ENCODE data around the gene TLR7. TPM values are rescaled to one million over a fixed set of nuclear protein-coding genes. Genes with fewer than 3 reads are reported as not detected.

The TLR7 gene
- total RNA-seq, 1 donor from 2014 or later: not detected

- no peaks in the 10 kb centered on the region for H3K4me1 Mint-ChIP-seq (ENCODE audit: unreplicated experiment)
- no peak overlapping the region for H3K27ac Mint-ChIP-seq (ENCODE audit: unreplicated experiment)
- no peak overlapping the region for H3K4me3 Mint-ChIP-seq (ENCODE audit: unreplicated experiment)
- H3K36me3 Mint-ChIP-seq (ENCODE audit: unreplicated experiment): no peaks in the 10 kb centered on the region
- peaks cover 7% of the 10 kb centered on the region for H3K9me3 Mint-ChIP-seq (ENCODE audit: unreplicated experiment)
- no peak for DNase-seq (ENCODE audit: extremely low spot score, unreplicated experiment)
- no peaks in the 10 kb centered on the region for H3K27me3 Mint-ChIP-seq (ENCODE audit: unreplicated experiment)
- no peak for TF ChIP-seq CTCF (IDR thresholded peaks at IDR 0.05)
Observed at GRCh38 chrX:12892716-12893115, 25.8 kb downstream of the TLR7 start.

GRCh38 chrX:12894074-12895030 lies 27.5 kb downstream of the TLR7 start:
- peak; percentile 63 for TF ChIP-seq CTCF (IDR thresholded peaks at IDR 0.05)
- H3K9me3 Mint-ChIP-seq (ENCODE audit: unreplicated experiment): peaks cover 7% of the 10 kb centered on the region
- DNase-seq (ENCODE audit: extremely low spot score, unreplicated experiment): no peak

GRCh38 chrX:12895866-12896265 lies 29.0 kb downstream of the TLR7 start:
- Mint-ChIP-seq H3K36me3 (ENCODE audit: unreplicated experiment) (no peaks in the 10 kb centered on the region), H3K9me3 (ENCODE audit: unreplicated experiment) (no peaks in the 10 kb centered on the region), H3K27ac (ENCODE audit: unreplicated experiment) (no peak overlapping the region), H3K4me1 (ENCODE audit: unreplicated experiment) (no peaks in the 10 kb centered on the region), H3K27me3 (ENCODE audit: unreplicated experiment) (no peaks in the 10 kb centered on the region), H3K4me3 (ENCODE audit: unreplicated experiment) (no peak overlapping the region)
- DNase-seq (ENCODE audit: extremely low spot score, unreplicated experiment): no peak
- no peak for TF ChIP-seq CTCF (IDR thresholded peaks at IDR 0.05)

More at GRCh38 chrX:12894074-12895030, 27.5 kb downstream of the TLR7 start:
- Mint-ChIP-seq H3K36me3 (ENCODE audit: unreplicated experiment) (no peaks in the 10 kb centered on the region), H3K4me3 (ENCODE audit: unreplicated experiment) (no peak overlapping the region), H3K27me3 (ENCODE audit: unreplicated experiment) (no peaks in the 10 kb centered on the region), H3K4me1 (ENCODE audit: unreplicated experiment) (no peaks in the 10 kb centered on the region), H3K27ac (ENCODE audit: unreplicated experiment) (no peak overlapping the region)

- Mint-ChIP-seq H3K4me1 (ENCODE audit: unreplicated experiment) (no peaks in the 10 kb centered on the region), H3K4me3 (ENCODE audit: unreplicated experiment) (no peak overlapping the region), H3K27me3 (ENCODE audit: unreplicated experiment) (peaks cover 2% of the 10 kb centered on the region), H3K9me3 (ENCODE audit: unreplicated experiment) (no peaks in the 10 kb centered on the region), H3K36me3 (ENCODE audit: unreplicated experiment) (no peaks in the 10 kb centered on the region), H3K27ac (ENCODE audit: unreplicated experiment) (no peak overlapping the region)
- TF ChIP-seq CTCF (IDR thresholded peaks at IDR 0.05): no peak
- no peak for DNase-seq (ENCODE audit: extremely low spot score, unreplicated experiment)
Observed at GRCh38 chrX:12896935-12897334, 30.1 kb downstream of the TLR7 start.

GRCh38 chrX:12898073-12898472 lies 31.2 kb downstream of the TLR7 start:
- H3K27me3 Mint-ChIP-seq (ENCODE audit: unreplicated experiment): peaks cover 8% of the 10 kb centered on the region
- H3K4me3 Mint-ChIP-seq (ENCODE audit: unreplicated experiment): no peak overlapping the region
- TF ChIP-seq CTCF (IDR thresholded peaks at IDR 0.05): no peak
- no peak overlapping the region for H3K27ac Mint-ChIP-seq (ENCODE audit: unreplicated experiment)
- DNase-seq (ENCODE audit: extremely low spot score, unreplicated experiment): no peak
- H3K4me1 Mint-ChIP-seq (ENCODE audit: unreplicated experiment): no peaks in the 10 kb centered on the region
- no peaks in the 10 kb centered on the region for H3K9me3 Mint-ChIP-seq (ENCODE audit: unreplicated experiment)
- no peaks in the 10 kb centered on the region for H3K36me3 Mint-ChIP-seq (ENCODE audit: unreplicated experiment)

All from osteocyte (in vitro differentiated cells).